ENCODE measurements around the gene SIDT2.
"Not testable (repeated sequence)": the region's sequence is repeated elsewhere in the genome, so short reads cannot be mapped to it uniquely, and the experiment has no call there.

The SIDT2 gene

DNA sequence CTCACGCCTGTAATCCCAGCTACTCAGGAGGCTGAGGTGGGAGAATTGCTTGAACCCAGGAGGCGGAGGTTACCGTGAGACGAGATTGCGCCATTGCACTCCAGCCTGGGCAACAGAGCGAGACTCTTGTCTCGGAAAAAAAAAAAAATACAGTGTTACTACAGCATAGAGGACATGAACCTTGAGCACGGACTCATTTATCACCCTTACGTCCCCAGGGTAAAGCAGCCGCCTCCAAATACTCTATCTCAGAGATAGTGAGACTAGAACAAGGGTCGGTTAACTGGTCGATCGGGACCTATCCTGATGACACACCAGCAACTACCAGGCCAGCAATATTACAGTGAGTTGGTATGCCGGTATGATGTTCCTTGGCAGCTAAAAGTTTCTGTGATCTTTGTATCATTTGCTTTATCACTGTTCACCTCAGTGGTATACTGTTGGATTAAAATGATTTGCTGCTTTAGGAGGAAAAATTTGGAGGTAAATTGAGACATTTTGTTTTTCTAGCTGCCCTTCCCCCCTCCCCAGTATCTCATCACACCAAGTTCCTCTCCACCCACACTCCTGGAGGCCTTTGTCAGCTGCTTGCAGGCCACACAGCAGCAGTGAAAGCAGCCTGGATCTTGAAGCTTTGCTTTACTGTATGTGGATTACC, 7.0 kb upstream of the SIDT2 start:
- no peak for DNase-seq (ENCODE audit: low read depth in 1 of 2, low spot score in 1 of 2)

DNA sequence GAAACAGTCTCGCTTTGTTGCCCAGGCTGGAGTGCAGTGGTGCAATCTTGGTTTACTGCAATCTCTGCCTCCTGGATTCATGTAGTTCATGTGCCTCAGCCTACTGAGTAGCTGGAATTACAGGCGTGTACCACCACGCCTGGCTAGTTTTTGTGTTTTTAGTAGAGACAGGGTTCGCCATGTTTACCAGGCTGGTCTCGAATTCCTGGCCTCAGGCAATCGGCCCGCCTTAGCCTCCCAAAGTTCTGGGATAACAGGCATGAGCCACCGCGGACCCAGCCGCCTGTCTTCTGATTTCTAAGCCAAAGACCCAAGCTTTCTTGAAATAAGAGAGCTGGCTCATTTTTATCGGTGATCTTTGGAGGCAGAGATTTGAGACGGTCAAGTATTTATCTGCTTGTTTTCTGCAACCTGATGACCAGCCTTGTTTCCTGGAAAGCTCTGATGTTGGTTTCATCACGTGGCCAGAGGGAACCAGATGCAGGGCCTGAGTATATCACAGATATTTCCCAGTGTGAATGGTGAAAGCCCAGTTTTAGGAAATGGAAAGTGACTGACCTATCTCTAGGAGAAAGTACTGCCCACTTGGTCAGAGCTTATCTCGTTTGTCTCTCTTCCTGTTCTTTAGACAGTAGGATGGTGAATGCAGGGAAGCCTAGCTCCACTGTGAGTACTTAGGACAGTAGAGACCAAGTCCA, 5.7 kb upstream of the SIDT2 start:
- DNase-seq (ENCODE audit: low read depth in 1 of 2, low spot score in 1 of 2), result no peak

DNA sequence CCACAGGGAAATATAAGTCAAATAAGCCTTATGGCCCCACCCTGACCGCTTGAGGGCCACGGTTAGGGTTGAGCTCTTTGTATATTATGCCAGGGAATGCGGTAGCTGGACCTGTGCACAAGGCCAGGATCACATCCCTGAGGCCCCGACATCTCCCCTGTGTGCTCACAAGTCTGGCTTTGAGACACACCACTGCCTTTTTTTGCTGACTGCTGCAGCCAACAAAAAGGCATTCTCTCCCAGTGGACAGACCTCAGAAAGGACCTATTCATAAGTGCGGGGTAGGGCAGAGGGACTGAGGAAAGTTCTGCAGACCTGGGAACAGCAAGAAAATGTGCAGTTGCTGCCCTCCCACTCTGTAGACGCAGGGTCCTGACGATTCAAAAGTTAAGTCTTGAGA, 3.4 kb upstream of the SIDT2 start:
- no peak for DNase-seq (ENCODE audit: low read depth in 1 of 2, low spot score in 1 of 2)

DNA sequence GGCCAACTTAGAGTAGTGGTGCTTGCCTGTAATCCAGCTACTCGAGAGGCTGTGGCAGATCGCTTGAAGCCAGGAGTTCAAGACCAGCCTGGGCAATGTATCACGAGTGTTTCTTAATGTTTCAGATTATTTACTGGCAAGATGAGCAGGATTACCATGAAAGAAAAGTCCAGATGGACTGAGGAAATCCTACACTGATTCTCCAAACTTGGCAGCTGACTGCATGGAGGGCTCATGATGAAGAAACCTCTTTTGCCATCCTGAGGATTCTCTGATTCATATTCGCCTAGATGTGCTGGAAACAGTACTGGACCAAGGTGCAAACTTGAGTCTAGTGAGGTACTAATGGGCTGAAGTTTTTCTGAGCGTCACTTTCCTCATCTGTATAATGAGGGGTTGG, 2.8 kb upstream of the SIDT2 start:
- DNase-seq (ENCODE audit: low read depth in 1 of 2, low spot score in 1 of 2), result no peak

DNA sequence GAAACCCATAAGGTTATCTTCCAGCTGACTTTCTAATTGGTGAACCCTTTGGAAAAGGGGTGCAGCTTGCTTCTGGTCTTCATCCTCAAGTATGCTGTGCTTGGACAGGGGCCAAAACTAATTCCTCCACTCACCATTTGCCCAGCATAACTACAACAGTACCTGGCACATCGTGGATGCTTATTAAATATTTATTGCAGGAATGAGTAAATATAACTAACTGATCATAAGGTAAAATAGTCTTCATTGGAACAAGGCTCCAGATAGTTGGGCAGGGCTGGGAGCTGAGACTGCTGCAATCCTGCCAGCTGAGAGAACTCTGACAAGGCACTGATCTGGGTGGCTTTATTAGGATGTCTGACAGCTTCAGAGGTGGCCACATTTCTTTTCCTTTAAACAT, 2.4 kb upstream of the SIDT2 start:
- DNase-seq (ENCODE audit: low read depth in 1 of 2, low spot score in 1 of 2), result no peak

DNA sequence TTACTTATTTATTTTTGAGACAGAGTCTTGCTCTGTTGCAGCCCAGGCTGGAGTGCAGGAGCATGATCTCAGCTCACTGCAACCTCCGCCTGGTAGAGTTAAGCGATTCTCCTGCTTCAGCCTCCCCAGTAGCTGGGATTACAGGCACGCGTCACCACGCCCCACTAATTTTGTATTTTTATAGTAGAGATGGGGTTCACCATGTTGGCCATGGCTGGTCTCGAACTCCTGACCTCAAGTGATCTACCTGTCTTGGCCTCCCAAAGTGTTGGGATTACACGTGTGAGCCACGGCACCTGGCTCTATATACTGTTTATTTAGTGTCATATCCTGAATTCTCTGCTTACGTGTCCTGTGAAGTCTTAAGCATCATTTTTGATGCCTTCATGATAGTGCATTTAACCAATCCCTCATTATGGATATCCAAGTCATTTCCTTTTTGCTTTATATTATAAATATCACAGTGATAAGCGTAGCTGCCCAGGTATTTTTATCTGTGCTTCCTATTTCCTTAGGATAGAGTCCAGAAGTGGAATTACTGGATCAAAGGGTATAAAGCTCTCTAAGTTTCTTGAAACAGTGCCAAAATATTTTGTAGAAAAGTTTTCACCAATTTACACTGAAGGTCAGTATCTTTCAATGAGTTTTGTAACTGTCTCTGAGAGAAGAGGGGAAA, 871 bp upstream of the SIDT2 start:
- no peak for DNase-seq (ENCODE audit: low read depth in 1 of 2, low spot score in 1 of 2)

DNA sequence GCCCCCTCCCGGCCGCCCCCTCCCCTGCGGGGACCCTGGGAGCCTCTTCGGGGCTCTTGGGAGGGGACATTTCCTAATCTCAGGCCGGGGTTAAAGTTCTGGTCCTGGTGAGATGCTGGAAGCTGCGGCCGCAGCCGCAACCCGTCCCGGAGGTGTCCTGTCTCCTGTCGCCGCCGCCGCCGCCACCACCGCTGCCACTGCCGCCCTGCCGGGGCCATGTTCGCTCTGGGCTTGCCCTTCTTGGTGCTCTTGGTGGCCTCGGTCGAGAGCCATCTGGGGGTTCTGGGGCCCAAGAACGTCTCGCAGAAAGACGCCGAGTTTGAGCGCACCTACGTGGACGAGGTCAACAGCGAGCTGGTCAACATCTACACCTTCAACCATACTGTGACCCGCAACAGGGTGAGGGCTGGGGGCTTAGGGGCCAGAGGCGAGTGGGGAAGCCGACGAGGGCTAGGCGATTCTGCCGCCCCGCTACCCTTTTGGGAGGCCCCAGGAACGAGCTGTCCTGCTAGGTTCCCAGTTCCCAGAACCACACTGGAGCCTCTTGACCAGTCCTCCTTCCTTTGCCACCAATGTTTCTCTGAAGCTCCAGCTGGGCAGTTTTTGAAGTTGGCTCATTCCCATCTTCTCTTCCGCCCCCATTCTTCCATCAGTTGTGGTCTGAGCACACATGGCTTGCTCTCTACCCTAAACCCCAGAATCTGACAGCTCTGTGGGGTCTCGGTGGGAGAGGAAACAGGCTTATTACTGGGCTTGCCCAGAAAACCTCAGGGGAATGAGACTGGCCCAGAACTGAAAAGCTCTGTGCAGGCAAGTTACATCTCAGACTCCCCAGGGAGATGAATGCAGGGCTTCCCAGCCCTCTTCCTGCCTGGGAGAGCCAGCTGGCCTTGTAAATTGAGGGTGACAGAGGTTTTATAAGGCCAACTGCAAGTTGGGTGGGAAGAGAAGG, 781 bp downstream of the SIDT2 start:
- DNase-seq (ENCODE audit: low read depth in 1 of 2, low spot score in 1 of 2), result peak in 1 of 2 donors; percentile 18

DNA sequence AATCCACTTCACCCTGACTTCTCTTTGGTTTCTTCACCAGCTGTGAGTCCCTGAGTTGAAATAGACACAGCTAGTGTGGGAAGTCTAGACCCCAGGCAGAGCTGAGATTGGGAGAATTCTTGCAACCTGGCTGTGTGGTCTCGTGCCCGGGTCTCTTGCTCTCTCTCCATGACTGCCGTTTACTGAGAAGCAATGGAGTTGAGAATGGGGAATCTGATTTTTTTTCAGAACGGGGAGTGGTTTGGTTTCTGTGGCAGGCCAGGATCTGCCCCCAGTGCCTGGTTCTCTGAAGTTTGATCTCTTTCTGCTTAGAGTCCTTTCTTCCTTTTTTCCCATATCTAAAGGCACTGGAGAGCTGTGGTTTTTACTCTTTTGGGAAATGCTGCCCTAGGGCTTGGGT, 1.5 kb downstream of the SIDT2 start:
- DNase-seq (ENCODE audit: low read depth in 1 of 2, low spot score in 1 of 2), result no peak

DNA sequence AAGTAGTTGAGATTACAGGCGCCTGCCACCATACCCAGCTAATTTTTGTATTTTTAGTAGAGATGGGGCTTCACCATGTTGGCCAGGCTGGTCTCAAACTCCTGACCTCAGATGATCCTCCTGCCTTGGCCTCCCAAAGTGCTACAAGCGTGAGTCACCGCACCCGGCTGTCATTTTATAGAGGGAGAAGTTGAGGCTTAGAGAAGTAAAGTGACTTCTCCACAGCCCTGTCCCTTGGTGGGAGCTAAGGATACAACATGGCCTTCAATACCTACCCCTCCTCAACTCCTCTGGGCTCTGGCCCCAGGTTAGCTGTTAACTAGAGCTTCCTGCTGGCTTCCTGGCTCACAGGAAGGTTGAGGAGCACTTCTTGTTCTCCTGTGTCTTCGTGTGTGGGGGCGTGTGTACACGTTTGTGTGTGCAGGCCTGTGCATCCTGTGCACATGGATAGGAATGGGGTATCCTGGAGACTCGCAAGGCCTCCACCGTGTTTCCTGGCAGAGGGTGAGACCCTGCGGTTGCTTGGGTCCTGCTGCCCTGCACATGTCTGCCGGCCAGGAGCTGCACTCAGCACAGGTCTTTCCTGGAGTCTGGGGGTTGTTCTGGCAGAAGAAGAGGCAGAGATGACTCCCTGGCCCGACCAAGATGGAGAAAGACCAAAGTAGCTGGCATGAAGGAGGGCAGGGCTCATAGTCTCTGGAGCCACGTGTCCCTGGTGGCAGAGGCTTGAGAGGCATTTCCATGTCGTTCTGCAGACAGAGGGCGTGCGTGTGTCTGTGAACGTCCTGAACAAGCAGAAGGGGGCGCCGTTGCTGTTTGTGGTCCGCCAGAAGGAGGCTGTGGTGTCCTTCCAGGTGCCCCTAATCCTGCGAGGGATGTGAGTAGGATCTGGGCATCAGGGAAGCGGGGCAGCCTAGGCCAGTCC, 2.4 kb downstream of the SIDT2 start:
- DNase-seq (ENCODE audit: low read depth in 1 of 2, low spot score in 1 of 2), result peak in 1 of 2 donors; percentile 30

DNA sequence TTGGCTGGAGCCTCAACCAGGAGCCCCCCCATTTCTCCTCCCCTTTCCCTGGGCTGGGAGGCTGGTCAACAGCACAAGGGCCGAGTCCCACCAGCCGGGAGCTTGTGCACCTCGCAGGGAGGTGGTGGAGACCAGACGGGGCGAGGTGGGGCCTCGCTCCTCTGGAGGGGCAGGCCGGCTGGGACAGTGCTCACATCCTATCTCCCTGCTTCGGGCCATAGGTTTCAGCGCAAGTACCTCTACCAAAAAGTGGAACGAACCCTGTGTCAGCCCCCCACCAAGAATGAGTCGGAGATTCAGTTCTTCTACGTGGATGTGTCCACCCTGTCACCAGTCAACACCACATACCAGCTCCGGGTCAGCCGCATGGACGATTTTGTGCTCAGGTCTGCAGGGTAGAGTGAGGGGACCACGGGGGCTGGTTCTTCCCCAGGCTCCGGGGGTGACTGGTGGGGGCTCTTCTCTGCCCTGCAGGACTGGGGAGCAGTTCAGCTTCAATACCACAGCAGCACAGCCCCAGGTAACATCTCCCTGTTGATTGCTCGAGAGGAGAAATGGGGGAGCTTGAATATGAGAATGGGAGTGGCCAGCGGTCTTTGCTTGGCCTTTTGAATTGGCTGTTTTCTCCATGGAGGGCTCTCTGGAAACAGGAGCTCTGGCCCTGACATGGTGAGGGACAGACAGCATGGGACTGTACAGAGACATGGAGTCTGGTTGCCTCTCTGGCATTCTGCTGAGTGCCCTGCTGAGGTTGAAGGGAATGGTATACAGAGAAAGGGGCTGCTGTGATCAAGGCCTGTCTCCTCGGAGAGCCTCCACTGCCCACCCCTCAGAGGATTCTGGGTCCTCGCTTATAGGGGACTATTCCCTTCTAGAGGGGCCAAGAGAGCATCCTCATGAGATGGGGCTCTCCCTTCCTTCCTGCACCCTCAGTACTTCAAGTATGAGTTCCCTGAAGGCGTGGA, 3.3 kb downstream of the SIDT2 start:
- DNase-seq (ENCODE audit: low read depth in 1 of 2, low spot score in 1 of 2), result no peak

DNA sequence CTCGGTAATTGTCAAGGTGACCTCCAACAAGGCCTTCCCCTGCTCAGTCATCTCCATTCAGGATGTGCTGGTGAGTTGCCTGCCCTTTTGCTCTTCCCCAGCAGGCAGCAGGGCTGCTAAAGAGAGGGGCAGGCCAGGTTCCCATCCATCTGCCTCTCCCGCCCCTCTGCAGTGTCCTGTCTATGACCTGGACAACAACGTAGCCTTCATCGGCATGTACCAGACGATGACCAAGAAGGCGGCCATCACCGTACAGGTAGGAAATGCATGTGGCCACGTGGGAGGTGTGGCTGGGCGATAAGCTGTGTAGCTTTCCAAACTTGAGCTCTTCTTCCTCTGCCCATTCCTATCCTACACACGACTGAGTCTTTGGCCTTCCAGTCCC, 4.0 kb downstream of the SIDT2 start:
- no peak for DNase-seq (ENCODE audit: low read depth in 1 of 2, low spot score in 1 of 2)

DNA sequence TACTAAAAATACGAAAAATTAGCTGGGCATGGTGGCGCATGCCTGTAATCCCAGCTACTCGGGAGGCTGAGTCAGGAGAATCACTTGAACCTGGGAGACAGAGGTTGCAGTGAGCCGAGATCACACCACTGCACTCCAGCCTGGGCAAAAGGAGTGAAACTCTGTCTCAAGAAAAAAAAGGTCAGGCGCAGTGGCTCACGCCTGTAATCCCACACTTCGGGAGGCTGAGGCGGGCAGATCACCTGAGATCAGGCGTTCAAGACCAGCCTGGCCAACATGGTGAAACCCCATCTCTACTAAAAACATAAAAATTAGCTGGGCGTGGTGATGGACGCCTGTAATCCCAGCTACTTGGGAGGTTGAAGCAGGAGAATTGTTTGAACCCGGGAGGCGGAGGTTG, 4.6 kb downstream of the SIDT2 start:
- not testable (repeated sequence) for DNase-seq (ENCODE audit: low read depth in 1 of 2, low spot score in 1 of 2)

DNA sequence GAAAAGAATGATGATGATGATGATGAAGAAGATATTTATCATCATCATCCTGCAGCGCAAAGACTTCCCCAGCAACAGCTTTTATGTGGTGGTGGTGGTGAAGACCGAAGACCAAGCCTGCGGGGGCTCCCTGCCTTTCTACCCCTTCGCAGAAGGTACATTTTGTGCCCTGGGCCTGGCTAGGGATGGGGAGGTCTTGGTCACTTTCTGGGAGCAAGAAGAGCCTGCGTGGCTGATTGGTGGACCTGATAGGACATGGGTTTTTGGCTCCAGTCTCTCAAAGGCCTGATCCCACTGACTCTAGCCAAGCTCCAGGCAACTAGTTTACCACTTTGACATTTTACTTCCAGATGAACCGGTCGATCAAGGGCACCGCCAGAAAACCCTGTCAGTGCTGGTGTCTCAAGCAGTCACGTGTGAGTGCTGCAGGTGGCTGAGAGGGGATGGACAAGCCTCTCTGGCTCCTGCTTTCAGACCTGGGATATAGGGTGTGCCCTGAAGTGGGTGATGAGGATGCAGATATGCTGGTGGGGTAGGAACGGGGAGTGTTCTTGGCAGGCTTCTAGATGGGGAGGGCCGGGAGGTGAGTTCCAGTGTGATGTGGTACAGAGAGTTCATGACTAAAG, 5.3 kb downstream of the SIDT2 start:
- no peak for DNase-seq (ENCODE audit: low read depth in 1 of 2, low spot score in 1 of 2)

DNA sequence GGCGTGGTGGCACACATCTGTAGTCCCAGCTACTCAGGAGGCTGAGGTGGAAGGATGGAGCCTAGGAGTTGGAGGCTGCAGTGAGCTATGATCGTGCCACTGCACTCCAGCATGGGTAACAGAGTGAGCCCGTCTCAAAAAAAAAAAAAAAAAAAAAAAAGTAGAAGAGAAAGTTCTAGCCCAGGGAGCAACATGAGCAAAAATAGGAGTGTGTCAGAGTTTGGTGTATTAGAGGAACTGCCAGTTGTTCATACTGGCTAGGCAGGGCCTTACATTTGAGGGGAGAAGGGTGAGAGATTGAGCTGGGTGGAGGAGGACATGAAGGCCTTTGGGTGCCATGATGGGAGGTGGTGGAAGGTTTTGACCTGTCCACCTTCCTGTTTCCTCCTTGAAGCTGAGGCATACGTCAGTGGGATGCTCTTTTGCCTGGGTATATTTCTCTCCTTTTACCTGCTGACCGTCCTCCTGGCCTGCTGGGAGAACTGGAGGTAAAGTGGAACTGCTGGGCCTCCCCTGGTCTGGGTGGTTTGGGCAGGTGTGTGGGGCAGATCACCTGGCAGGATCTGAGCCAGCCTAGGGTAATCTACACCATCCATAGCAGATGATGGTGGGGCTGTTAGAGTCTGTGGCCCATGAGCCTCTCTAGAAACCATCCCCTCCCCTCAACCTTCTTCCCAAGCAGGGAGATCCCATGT, 7.3 kb downstream of the SIDT2 start:
- DNase-seq (ENCODE audit: low read depth in 1 of 2, low spot score in 1 of 2), result no peak

DNA sequence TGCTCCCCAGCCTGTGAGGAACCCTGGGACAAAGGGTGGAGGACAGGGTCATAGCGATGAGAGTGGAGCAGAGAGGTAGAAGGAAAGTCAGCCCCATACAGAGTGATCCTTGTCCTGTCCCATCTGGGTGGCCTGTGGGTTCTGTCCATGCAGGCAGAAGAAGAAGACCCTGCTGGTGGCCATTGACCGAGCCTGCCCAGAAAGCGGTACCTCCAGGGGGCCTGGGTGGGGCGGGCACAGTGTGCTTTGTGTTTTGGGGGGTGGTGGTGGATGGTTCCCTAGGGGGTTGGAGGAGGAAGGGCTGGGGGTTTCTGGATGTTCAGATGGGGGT, 7.9 kb downstream of the SIDT2 start:
- DNase-seq (ENCODE audit: low read depth in 1 of 2, low spot score in 1 of 2), result no peak

DNA sequence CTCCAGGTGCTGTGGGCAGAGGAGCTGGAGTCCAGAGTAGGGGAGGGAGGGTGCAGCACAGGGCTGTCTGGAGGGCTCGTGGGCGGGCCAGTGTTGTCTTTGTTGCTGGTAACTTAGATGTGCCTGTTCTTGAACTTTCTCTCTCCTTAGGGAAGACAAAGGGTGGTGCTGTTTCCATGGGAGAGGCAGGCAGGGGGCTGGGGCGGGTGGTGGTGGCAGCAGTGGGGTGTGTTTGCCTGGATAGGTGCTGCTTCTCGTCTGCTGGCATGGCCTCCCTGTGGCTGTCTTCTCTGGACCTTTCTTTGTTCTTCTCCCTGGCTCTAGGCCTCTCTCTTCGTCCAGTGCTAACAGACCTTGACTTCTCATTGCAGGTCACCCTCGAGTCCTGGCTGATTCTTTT, 8.5 kb downstream of the SIDT2 start:
- DNase-seq (ENCODE audit: low read depth in 1 of 2, low spot score in 1 of 2), result no peak

DNA sequence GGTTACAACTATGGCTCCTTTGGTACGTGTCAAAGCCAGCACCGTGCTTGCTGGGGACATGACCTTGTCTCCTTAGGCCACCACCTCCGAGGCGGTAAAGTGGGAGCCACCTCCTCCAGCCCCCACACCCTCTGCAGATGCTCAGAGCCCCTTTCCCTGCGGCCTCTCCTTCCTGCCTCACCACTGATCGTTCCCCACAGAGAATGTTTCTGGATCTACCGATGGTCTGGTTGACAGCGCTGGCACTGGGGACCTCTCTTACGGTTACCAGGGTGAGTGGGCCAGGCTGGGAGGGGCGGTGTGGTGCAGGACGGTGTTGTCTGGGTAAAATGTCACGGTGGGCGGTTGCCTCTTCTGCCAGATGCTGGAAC, 8.9 kb downstream of the SIDT2 start:
- no peak for DNase-seq (ENCODE audit: low read depth in 1 of 2, low spot score in 1 of 2)

DNA sequence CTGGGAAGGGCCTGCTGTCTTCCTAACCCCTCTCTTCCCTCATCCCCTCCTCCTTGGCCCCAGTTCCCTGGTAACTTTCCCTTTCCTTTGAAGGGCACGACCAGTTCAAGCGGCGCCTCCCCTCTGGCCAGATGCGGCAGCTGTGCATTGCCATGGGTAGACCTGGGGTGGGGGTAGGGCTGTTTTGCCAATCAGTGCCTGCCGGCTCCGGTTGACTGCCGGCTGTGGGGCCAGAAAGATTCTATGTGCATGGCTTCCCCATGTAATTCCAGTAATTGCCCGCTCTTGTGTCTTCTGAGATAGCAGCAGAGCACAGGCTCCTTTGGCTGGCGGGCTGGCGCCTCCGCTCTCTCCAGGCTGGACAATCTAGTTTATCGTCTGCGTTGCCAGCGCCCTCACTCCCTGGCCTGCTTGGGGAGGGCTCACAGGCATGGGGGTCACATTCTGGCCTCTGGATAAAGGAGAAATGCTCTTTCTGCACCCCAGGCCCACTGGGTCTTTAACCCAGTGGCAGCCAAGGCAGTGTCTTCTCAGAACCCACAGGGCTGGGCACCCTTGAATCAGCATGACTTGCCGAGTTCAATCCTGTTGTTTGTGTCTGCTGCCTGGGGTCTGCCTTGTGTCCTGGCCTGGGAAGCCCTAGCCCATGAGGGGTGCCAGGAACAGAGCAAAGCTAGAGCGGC, 9.4 kb downstream of the SIDT2 start:
- no peak for DNase-seq (ENCODE audit: low read depth in 1 of 2, low spot score in 1 of 2)

Measured in stimulated activated CD4-positive, alpha-beta T cell treated with anti-CD3 and anti-CD28 coated beads, Interleukin-15, amount 100 ng/mL, for 1 hour (primary cell).